Fibroblast of peridontal ligament (primary cell): ENCODE results near the gene C4orf54.
A peak's percentile ranks its signal among the peaks of the same experiment; 100 is the strongest.

Experiments used
- DNase-seq: peaks from one replicate; pipeline ENCODE4 v3.0.0-alpha.2; 2010; ENCODE audit errors: extremely low read depth

Gene C4orf54

GRCh38 chr4:99617374-99617773 lies 40.3 kb downstream of the C4orf54 start:
- peak; percentile 1 for DNase-seq

- DNase-seq: no peak
Observed at GRCh38 chr4:99615170-99615820, 42.3 kb downstream of the C4orf54 start.

GRCh38 chr4:99614491-99614890 lies 43.1 kb downstream of the C4orf54 start:
- DNase-seq: no peak

GRCh38 chr4:99612704-99613103 lies 44.9 kb downstream of the C4orf54 start:
- no peak for DNase-seq

GRCh38 chr4:99612281-99612680 lies 45.3 kb downstream of the C4orf54 start:
- no peak for DNase-seq

- DNase-seq: peak; percentile 2
Observed at GRCh38 chr4:99610605-99611175, 46.9 kb downstream of the C4orf54 start.

- no peak for DNase-seq
Observed at GRCh38 chr4:99608417-99608816, 49.2 kb downstream of the C4orf54 start.
